ENCODE measurements around the gene TMEM54.

The TMEM54 gene

GRCh38 chr1:32927441-32927840 is 26.3 kb upstream of the TMEM54 start:
- H3K27ac ChIP-seq (ENCODE audit: low read depth, low read length) = no peak overlapping the region
- no peaks in the 10 kb centered on the region for H3K9me2 ChIP-seq (replicated peaks; ENCODE audit: insufficient read depth, low read length)
- H4K20me1 ChIP-seq (ENCODE audit: low read depth, low read length) = no peaks in the 10 kb centered on the region
- no peak overlapping the region for H2AFZ ChIP-seq (ENCODE audit: low read depth, low read length, severe bottlenecking)
- H3K4me2 ChIP-seq (ENCODE audit: low read depth, low read length, poor library complexity, severe bottlenecking) = no peak overlapping the region
- no peaks in the 10 kb centered on the region for H3K9me3 ChIP-seq (ENCODE audit: insufficient read depth, low read length)
- H3K79me2 ChIP-seq (ENCODE audit: insufficient read depth, low read length) = no peaks in the 10 kb centered on the region
- TF ChIP-seq EZH2phosphoT487 (conservative IDR thresholded peaks at IDR 0.05; ENCODE audit: low read length) = no peak
- TF ChIP-seq, protein P1, sequence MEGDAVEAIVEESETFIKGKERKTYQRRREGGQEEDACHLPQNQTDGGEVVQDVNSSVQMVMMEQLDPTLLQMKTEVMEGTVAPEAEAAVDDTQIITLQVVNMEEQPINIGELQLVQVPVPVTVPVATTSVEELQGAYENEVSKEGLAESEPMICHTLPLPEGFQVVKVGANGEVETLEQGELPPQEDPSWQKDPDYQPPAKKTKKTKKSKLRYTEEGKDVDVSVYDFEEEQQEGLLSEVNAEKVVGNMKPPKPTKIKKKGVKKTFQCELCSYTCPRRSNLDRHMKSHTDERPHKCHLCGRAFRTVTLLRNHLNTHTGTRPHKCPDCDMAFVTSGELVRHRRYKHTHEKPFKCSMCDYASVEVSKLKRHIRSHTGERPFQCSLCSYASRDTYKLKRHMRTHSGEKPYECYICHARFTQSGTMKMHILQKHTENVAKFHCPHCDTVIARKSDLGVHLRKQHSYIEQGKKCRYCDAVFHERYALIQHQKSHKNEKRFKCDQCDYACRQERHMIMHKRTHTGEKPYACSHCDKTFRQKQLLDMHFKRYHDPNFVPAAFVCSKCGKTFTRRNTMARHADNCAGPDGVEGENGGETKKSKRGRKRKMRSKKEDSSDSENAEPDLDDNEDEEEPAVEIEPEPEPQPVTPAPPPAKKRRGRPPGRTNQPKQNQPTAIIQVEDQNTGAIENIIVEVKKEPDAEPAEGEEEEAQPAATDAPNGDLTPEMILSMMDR (IDR thresholded peaks at IDR 0.05; ENCODE audit: insufficient read depth, low read length, poor library complexity, severe bottlenecking) = no peak
- H3K9ac ChIP-seq (ENCODE audit: low read length) = no peak overlapping the region
- H3K36me3 ChIP-seq (ENCODE audit: low read length) = no peaks in the 10 kb centered on the region
- H3K4me3 ChIP-seq (ENCODE audit: insufficient read depth, low read length, poor library complexity, severe bottlenecking) = no peak overlapping the region
- no peaks in the 10 kb centered on the region for H3K27me3 ChIP-seq (ENCODE audit: low read length)
- H3F3A ChIP-seq (ENCODE audit: insufficient read depth) = no peaks in the 10 kb centered on the region

DNA sequence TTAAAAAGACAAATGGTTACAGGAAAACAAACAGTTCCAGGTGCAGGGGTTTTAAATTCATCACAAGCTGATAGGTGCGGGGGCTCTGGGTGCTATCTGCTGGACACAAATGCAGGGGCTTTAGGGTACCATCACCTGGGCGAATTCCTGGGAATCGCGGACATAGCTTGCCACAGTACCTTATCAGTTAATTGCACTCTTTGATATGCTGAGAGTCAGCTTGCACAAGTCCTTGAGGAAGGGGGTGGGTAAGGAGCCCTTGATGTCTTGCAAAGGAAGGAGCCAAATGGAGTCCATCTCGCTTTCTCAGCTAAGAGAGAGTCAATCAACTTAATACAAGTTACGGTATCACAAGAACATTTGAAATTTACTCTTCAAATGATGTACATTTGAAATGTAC is 25.4 kb upstream of the TMEM54 start:
- no peaks in the 10 kb centered on the region for H3K9me3 ChIP-seq (ENCODE audit: insufficient read depth, low read length)
- no peaks in the 10 kb centered on the region for H3K79me2 ChIP-seq (ENCODE audit: insufficient read depth, low read length)
- no peak for TF ChIP-seq EZH2phosphoT487 (conservative IDR thresholded peaks at IDR 0.05; ENCODE audit: low read length)
- TF ChIP-seq, protein P1 (IDR thresholded peaks at IDR 0.05; ENCODE audit: insufficient read depth, low read length, poor library complexity, severe bottlenecking) = no peak
- H3K36me3 ChIP-seq (ENCODE audit: low read length) = no peaks in the 10 kb centered on the region
- no peak overlapping the region for H3K4me3 ChIP-seq (ENCODE audit: insufficient read depth, low read length, poor library complexity, severe bottlenecking)
- no peak overlapping the region for H3K4me2 ChIP-seq (ENCODE audit: low read depth, low read length, poor library complexity, severe bottlenecking)
- no peak overlapping the region for H3K27ac ChIP-seq (ENCODE audit: low read depth, low read length)
- no peaks in the 10 kb centered on the region for H3K9me2 ChIP-seq (replicated peaks; ENCODE audit: insufficient read depth, low read length)
- H3F3A ChIP-seq (ENCODE audit: insufficient read depth) = no peaks in the 10 kb centered on the region
- H3K27me3 ChIP-seq (ENCODE audit: low read length) = no peaks in the 10 kb centered on the region
- H2AFZ ChIP-seq (ENCODE audit: low read depth, low read length, severe bottlenecking) = no peak overlapping the region
- no peak overlapping the region for H3K9ac ChIP-seq (ENCODE audit: low read length)
- no peaks in the 10 kb centered on the region for H4K20me1 ChIP-seq (ENCODE audit: low read depth, low read length)

GRCh38 chr1:32925403-32926162 is 24.4 kb upstream of the TMEM54 start:
- Histone ChIP-seq H3K36me3 (ENCODE audit: low read length) (no peaks in the 10 kb centered on the region), H3F3A (ENCODE audit: insufficient read depth) (no peaks in the 10 kb centered on the region), H3K9me3 (ENCODE audit: insufficient read depth, low read length) (no peaks in the 10 kb centered on the region), H2AFZ (ENCODE audit: low read depth, low read length, severe bottlenecking) (no peak overlapping the region), H3K9ac (ENCODE audit: low read length) (no peak overlapping the region), H3K4me2 (ENCODE audit: low read depth, low read length, poor library complexity, severe bottlenecking) (no peak overlapping the region), H3K27me3 (ENCODE audit: low read length) (no peaks in the 10 kb centered on the region), H3K4me3 (ENCODE audit: insufficient read depth, low read length, poor library complexity, severe bottlenecking) (no peak overlapping the region), H3K27ac (ENCODE audit: low read depth, low read length) (no peak overlapping the region), H3K79me2 (ENCODE audit: insufficient read depth, low read length) (no peaks in the 10 kb centered on the region), H3K9me2 (replicated peaks; ENCODE audit: insufficient read depth, low read length) (no peaks in the 10 kb centered on the region), H4K20me1 (ENCODE audit: low read depth, low read length) (no peaks in the 10 kb centered on the region)
- TF ChIP-seq EZH2phosphoT487 (conservative IDR thresholded peaks at IDR 0.05; ENCODE audit: low read length) = no peak
- TF ChIP-seq, protein P1 (IDR thresholded peaks at IDR 0.05; ENCODE audit: insufficient read depth, low read length, poor library complexity, severe bottlenecking) = no peak
